ENCODE results near the gene DLG4.

- TF ChIP-seq CTCF (IDR thresholded peaks at IDR 0.05; ENCODE audit: low read depth, low read length, poor library complexity, severe bottlenecking) (no peak), EZH2phosphoT487 (IDR thresholded peaks at IDR 0.05; ENCODE audit: borderline replicate concordance, low read length) (no peak)
Measured at GRCh38 chr17:7203391-7203790, 16.2 kb downstream of the DLG4 start.

Measured in DOHH2 (cell line).